ENCODE results near the gene TTC7B. TPM values are rescaled to one million over a fixed set of nuclear protein-coding genes. Genes with fewer than 3 reads are reported as not detected.

The TTC7B gene
- total and polyA plus RNA-seq, 2 experiments from 2014 or later: 7.9 to 28.6 TPM

DNA sequence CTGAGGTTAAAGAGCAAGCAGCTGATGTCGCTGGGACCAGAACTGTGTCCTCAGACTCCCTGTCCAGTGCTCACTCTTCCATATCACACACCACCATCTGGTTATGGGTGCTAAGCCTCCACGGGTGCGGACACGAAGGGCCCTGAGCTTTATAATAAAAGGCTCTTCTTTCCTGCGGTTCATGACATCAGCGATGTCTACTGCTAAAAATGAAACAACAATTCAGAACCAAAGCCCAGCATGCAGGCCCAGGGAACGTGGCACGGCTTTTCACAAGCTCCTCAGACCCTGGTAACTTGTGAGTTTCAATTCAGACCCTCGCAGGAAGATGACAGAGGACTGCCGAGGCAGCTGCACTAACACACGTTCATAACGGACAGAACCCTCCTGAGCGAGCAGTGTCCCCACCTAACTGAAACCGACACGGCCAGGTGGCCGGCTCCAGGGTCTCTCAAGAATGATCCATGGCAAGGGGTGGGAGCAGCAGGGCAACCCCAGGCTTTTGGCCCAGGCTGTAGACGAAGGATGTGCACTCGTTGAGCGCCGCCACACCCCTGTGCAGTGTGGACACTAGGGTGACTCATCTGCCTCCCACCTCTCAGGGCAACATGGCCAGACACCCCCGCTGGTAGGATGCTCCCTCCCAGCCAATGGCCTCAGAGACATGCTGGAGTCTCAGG lies 239.1 kb downstream of the TTC7B start:
- ATAC-seq: no peak

GRCh38 chr14:90576581-90576980 lies 239.6 kb downstream of the TTC7B start:
- no peaks in the 10 kb centered on the region for H3K9me2 ChIP-seq (ENCODE audit: insufficient read depth)
- no peaks in the 10 kb centered on the region for H3K27me3 ChIP-seq (ENCODE audit: insufficient read depth)
- H2AFZ ChIP-seq: no peak overlapping the region
- peaks cover 34% of the 10 kb centered on the region for H3K4me1 Mint-ChIP-seq
- H3K36me3 Mint-ChIP-seq (ENCODE audit: low read depth): no peaks in the 10 kb centered on the region
- peaks cover 4% of the 10 kb centered on the region for H3K4me1 ChIP-seq (ENCODE audit: insufficient read depth)
- no peak overlapping the region for H3K4me3 ChIP-seq
- no peak overlapping the region for H3K27ac ChIP-seq (ENCODE audit: low read depth)
- no peak overlapping the region for H3K4me3 Mint-ChIP-seq
- DNase-seq (ENCODE audit: low spot score): no peak
- ATAC-seq: no peak
- H3K36me3 ChIP-seq (ENCODE audit: insufficient read depth): no peaks in the 10 kb centered on the region
- H4K20me1 ChIP-seq (replicated peaks; ENCODE audit: insufficient read depth): no peaks in the 10 kb centered on the region; the same call in 1 of the 2 replicates
- peaks cover 6% of the 10 kb centered on the region for H3K27me3 Mint-ChIP-seq (ENCODE audit: insufficient read depth, low read depth, poor library complexity)
- H3K4me2 ChIP-seq: no peak overlapping the region
- H3F3A ChIP-seq (replicated peaks; ENCODE audit: low read depth): no peaks in the 10 kb centered on the region
- no peaks in the 10 kb centered on the region for H3K79me2 ChIP-seq (replicated peaks; ENCODE audit: insufficient read depth)
- no peak overlapping the region for H3K27ac Mint-ChIP-seq
- no peaks in the 10 kb centered on the region for H3K9me3 Mint-ChIP-seq
- no peak for TF ChIP-seq NANOG (IDR thresholded peaks at IDR 0.05; ENCODE audit: borderline replicate concordance)
- TF ChIP-seq POLR2AphosphoS5 (IDR thresholded peaks at IDR 0.05; ENCODE audit: low read depth): no peak
- no peak for TF ChIP-seq ETS1 (IDR thresholded peaks at IDR 0.05)
- TF ChIP-seq ZNF114 (CRISPR knock-in tag; IDR thresholded peaks at IDR 0.05): no peak
- no peak for TF ChIP-seq JUNB (IDR thresholded peaks at IDR 0.05; ENCODE audit: unreplicated experiment)
- TF ChIP-seq ZNF331 (CRISPR knock-in tag; IDR thresholded peaks at IDR 0.05; ENCODE audit: low read depth): no peak
- no peak for TF ChIP-seq REST (IDR thresholded peaks at IDR 0.05; ENCODE audit: unreplicated experiment)
- no peak for TF ChIP-seq EZH2 (IDR thresholded peaks at IDR 0.05; ENCODE audit: low read depth, unreplicated experiment)
- TF ChIP-seq, protein P1, sequence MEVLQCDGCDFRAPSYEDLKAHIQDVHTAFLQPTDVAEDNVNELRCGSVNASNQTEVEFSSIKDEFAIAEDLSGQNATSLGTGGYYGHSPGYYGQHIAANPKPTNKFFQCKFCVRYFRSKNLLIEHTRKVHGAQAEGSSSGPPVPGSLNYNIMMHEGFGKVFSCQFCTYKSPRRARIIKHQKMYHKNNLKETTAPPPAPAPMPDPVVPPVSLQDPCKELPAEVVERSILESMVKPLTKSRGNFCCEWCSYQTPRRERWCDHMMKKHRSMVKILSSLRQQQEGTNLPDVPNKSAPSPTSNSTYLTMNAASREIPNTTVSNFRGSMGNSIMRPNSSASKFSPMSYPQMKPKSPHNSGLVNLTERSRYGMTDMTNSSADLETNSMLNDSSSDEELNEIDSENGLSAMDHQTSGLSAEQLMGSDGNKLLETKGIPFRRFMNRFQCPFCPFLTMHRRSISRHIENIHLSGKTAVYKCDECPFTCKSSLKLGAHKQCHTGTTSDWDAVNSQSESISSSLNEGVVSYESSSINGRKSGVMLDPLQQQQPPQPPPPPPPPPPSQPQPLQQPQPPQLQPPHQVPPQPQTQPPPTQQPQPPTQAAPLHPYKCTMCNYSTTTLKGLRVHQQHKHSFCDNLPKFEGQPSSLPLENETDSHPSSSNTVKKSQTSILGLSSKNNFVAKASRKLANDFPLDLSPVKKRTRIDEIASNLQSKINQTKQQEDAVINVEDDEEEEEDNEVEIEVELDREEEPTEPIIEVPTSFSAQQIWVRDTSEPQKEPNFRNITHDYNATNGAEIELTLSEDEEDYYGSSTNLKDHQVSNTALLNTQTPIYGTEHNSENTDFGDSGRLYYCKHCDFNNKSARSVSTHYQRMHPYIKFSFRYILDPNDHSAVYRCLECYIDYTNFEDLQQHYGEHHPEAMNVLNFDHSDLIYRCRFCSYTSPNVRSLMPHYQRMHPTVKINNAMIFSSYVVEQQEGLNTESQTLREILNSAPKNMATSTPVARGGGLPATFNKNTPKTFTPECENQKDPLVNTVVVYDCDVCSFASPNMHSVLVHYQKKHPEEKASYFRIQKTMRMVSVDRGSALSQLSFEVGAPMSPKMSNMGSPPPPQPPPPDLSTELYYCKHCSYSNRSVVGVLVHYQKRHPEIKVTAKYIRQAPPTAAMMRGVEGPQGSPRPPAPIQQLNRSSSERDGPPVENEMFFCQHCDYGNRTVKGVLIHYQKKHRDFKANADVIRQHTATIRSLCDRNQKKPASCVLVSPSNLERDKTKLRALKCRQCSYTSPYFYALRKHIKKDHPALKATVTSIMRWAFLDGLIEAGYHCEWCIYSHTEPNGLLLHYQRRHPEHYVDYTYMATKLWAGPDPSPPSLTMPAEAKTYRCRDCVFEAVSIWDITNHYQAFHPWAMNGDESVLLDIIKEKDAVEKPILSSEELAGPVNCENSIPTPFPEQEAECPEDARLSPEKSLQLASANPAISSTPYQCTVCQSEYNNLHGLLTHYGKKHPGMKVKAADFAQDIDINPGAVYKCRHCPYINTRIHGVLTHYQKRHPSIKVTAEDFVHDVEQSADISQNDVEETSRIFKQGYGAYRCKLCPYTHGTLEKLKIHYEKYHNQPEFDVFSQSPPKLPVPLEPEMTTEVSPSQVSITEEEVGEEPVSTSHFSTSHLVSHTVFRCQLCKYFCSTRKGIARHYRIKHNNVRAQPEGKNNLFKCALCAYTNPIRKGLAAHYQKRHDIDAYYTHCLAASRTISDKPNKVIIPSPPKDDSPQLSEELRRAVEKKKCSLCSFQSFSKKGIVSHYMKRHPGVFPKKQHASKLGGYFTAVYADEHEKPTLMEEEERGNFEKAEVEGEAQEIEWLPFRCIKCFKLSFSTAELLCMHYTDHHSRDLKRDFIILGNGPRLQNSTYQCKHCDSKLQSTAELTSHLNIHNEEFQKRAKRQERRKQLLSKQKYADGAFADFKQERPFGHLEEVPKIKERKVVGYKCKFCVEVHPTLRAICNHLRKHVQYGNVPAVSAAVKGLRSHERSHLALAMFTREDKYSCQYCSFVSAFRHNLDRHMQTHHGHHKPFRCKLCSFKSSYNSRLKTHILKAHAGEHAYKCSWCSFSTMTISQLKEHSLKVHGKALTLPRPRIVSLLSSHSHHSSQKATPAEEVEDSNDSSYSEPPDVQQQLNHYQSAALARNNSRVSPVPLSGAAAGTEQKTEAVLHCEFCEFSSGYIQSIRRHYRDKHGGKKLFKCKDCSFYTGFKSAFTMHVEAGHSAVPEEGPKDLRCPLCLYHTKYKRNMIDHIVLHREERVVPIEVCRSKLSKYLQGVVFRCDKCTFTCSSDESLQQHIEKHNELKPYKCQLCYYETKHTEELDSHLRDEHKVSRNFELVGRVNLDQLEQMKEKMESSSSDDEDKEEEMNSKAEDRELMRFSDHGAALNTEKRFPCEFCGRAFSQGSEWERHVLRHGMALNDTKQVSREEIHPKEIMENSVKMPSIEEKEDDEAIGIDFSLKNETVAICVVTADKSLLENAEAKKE (CRISPR knock-in tag; IDR thresholded peaks at IDR 0.05): no peak
- no peak for TF ChIP-seq EZH2phosphoT487 (IDR thresholded peaks at IDR 0.05; ENCODE audit: unreplicated experiment)

More for the DNA sequence above, 239.1 kb downstream of the TTC7B start:
- Mint-ChIP-seq H3K4me1 (peaks cover 34% of the 10 kb centered on the region), H3K4me3 (no peak overlapping the region), H3K27ac (no peak overlapping the region), H3K27me3 (ENCODE audit: insufficient read depth, low read depth, poor library complexity) (peaks cover 6% of the 10 kb centered on the region), H3K9me3 (no peaks in the 10 kb centered on the region), H3K36me3 (ENCODE audit: low read depth) (no peaks in the 10 kb centered on the region)
- no peak for DNase-seq (ENCODE audit: low spot score)
- H3K36me3 ChIP-seq (ENCODE audit: insufficient read depth): no peaks in the 10 kb centered on the region
- no peaks in the 10 kb centered on the region; the same call in 1 of the 2 replicates for H4K20me1 ChIP-seq (replicated peaks; ENCODE audit: insufficient read depth)
- H3F3A ChIP-seq (replicated peaks; ENCODE audit: low read depth): no peaks in the 10 kb centered on the region
- H3K79me2 ChIP-seq (replicated peaks; ENCODE audit: insufficient read depth): no peaks in the 10 kb centered on the region
- TF ChIP-seq STAT1 (IDR thresholded peaks at IDR 0.05; ENCODE audit: unreplicated experiment): no peak
- no peak for TF ChIP-seq CREB1 (CRISPR knock-in tag; IDR thresholded peaks at IDR 0.05; ENCODE audit: low read depth)
- no peak for TF ChIP-seq ZNF114 (CRISPR knock-in tag; IDR thresholded peaks at IDR 0.05)
- no peak for TF ChIP-seq POLR2AphosphoS5 (IDR thresholded peaks at IDR 0.05; ENCODE audit: low read depth)
- no peak overlapping the region for H2AFZ ChIP-seq
- no peak overlapping the region for H3K4me3 ChIP-seq
- H3K4me1 ChIP-seq (ENCODE audit: insufficient read depth): peaks cover 4% of the 10 kb centered on the region
- no peaks in the 10 kb centered on the region for H3K27me3 ChIP-seq (ENCODE audit: insufficient read depth)
- H3K9me2 ChIP-seq (ENCODE audit: insufficient read depth): no peaks in the 10 kb centered on the region
- H3K27ac ChIP-seq (ENCODE audit: low read depth): no peak overlapping the region
- H3K4me2 ChIP-seq: no peak overlapping the region

All from GM23338 (cell line).